Stomach (tissue), 9 donors: Measurements from ENCODE around the gene RNF166. TPM values are rescaled to one million over a fixed set of nuclear protein-coding genes. Genes with fewer than 3 reads are reported as not detected.

Source experiments
- DNase-seq, 2 donors: peaks; one replicate each; pipeline versions ENCODE4 v3.0.0 to v3.0.0-alpha.2; 2013 to 2019
- H3K27ac ChIP-seq, 5 donors: fragments of 200-600 bp in 4 of 5; sonication (generic) in 4 of 5; one replicate each; pipeline ENCODE4 v1.5.1; 2013 to 2019; ENCODE audit warnings: mild to moderate bottlenecking in 1 of 5, moderate library complexity in 1 of 5
- H3K27me3 ChIP-seq, 3 donors: fragments of 200-600 bp; sonication (generic); one replicate each; pipeline ENCODE4 v1.5.1; 2017 to 2019; ENCODE audit warnings: mixed run types in 1 of 3
- H3K36me3 ChIP-seq, 4 donors: fragments of 200-600 bp; sonication (generic); 1 replicate in 3 of 4; 2 replicates in 1 of 4; pipeline ENCODE4 v1.5.1; 2016 to 2019
- H3K4me1 ChIP-seq, 4 donors: fragments of 200-600 bp; sonication (generic); one replicate each; pipeline ENCODE4 v1.5.1; 2016 to 2019
- H3K4me3 ChIP-seq, 4 donors: fragments of 200-600 bp; sonication (generic) in 3 of 4; one replicate each; pipeline ENCODE4 v1.5.1; 2016 to 2019; ENCODE audit warnings: mild to moderate bottlenecking in 1 of 4
- H3K9me3 ChIP-seq, 4 donors: fragments of 200-600 bp; sonication (generic); one replicate each; pipeline ENCODE4 v1.5.1; 2016 to 2019
- CTCF ChIP-seq, 7 experiments: fragments of 450-650 bp in 4 of 7; fragments of 200-600 bp in 3 of 7; sonication (generic) in 3 of 7; IDR thresholded peaks; one replicate each; pipeline ENCODE4 v1.5.1; 2016 to 2019; ENCODE audit warnings: antibody characterized with exemption in 7 of 7, control low read depth in 2 of 7, mild to moderate bottlenecking in 1 of 7
- EP300 ChIP-seq: sonication (generic); formaldehyde crosslinking; IDR thresholded peaks from one replicate; pipeline ENCODE4 v1.6.1; 2017; ENCODE audit warnings: antibody characterized with exemption
- POLR2A ChIP-seq, 4 donors: fragments of 450-650 bp; IDR thresholded peaks; one replicate each; pipeline ENCODE4 v1.6.1; 2016; ENCODE audit warnings: antibody characterized with exemption in 4 of 4, control low read depth in 2 of 4, mild to moderate bottlenecking in 1 of 4, moderate library complexity in 1 of 4
- POLR2AphosphoS5 ChIP-seq, 3 donors: sonication (generic); formaldehyde crosslinking; IDR thresholded peaks; one replicate each; pipeline ENCODE4 v1.6.1; 2016; ENCODE audit warnings: antibody characterized with exemption in 3 of 3
- WGBS, 5 donors: extraction: QIAGEN DNeasy Blood & Tissue Kit in 3 of 5; methylation state at CpG; one replicate each; pipeline versions ENCODE4 v1.1.5 to v1.1.7; 2013 to 2018; 5-methylcytosine and 5-hydroxymethylcytosine counted together
- intact Hi-C: fragments of 100-400 bp; cut with DNase I; formaldehyde crosslinking; loops from one replicate; pipeline ENCODE4 v1.15.1; 2023; ENCODE audit warnings: low total_unique reads
- polyA plus RNA-seq, 3 donors: library from polyadenylated mRNA; stranded (reverse); fragments of 200-250 nt; gene quantifications; one replicate each; pipeline ENCODE4 v1.2.3, GENCODE V29; 2013
- total RNA-seq, 5 donors: library from RNA; depleted of rRNA; stranded (reverse); fragments of >200 nt; gene quantifications; one replicate each; pipeline versions ENCODE4 v1.1.0 to v1.2.3, GENCODE V29; 2014 to 2016
- donor health status: healthy with polysubstance abuse.
- donor health status: Bipolar disorder and iron deficiency.
- donor health status: healthy.

Gene RNF166
- total and polyA plus RNA-seq, 8 donors, result 8.8 to 31.9 (median 13.9) TPM

- WGBS, 5 donors, result 70 to 88% (median 85%) methylated on average over 14 to 22 of the region's 22 CpGs
- Histone ChIP-seq H3K36me3 (peaks cover 5 to 27% (median 13%) of the 10 kb centered on the region in 4 donors), H3K27me3 (peaks cover 0 to 34% (median 12%) of the 10 kb centered on the region in 3 donors), H3K4me3 (no peak overlapping the region), H3K27ac (no peak overlapping the region), H3K9me3 (no peaks in the 10 kb centered on the region), H3K4me1 (peaks cover 0 to 11% (median 9%) of the 10 kb centered on the region in 4 donors)
- no peak for TF ChIP-seq POLR2AphosphoS5 (IDR thresholded peaks at IDR 0.05)
- TF ChIP-seq CTCF (IDR thresholded peaks at IDR 0.05), result no peak
- no peak for TF ChIP-seq EP300
- no peak for TF ChIP-seq POLR2A (IDR thresholded peaks at IDR 0.05)
- intact Hi-C loops, result no loop called here
- no peak for DNase-seq
Observed at GRCh38 chr16:88676502-88677242, 29.5 kb downstream of the RNF166 start.

- no peak overlapping the region for H3K27ac ChIP-seq
- H3K36me3 ChIP-seq, result peaks cover 5 to 27% (median 13%) of the 10 kb centered on the region in 4 donors
- TF ChIP-seq POLR2A (IDR thresholded peaks at IDR 0.05) (no peak), CTCF (IDR thresholded peaks at IDR 0.05) (no peak), EP300 (no peak), POLR2AphosphoS5 (IDR thresholded peaks at IDR 0.05) (no peak)
- H3K4me1 ChIP-seq, result peaks cover 0 to 5% (median 0%) of the 10 kb centered on the region in 4 donors
- DNase-seq, result no peak
- intact Hi-C loops, result no loop called here
- 83 to 92% (median 88%) methylated on average over 19 of the region's 19 CpGs for WGBS, 5 donors
- peaks cover 0 to 16% (median 0%) of the 10 kb centered on the region in 3 donors for H3K27me3 ChIP-seq
- H3K9me3 ChIP-seq, result no peaks in the 10 kb centered on the region
- H3K4me3 ChIP-seq, result no peak overlapping the region
Observed at GRCh38 chr16:88673716-88674379, 32.4 kb downstream of the RNF166 start.

- no peak for DNase-seq
- no peaks in the 10 kb centered on the region for H3K9me3 ChIP-seq
Observed at GRCh38 chr16:88672776-88673175, 33.4 kb downstream of the RNF166 start.

More at GRCh38 chr16:88672776-88673175, 33.4 kb downstream of the RNF166 start:
- Histone ChIP-seq H3K27ac (no peak overlapping the region), H3K27me3 (peaks cover 0 to 6% (median 0%) of the 10 kb centered on the region in 3 donors), H3K4me1 (no peaks in the 10 kb centered on the region), H3K36me3 (peaks cover 3 to 24% (median 11%) of the 10 kb centered on the region in 4 donors), H3K4me3 (no peak overlapping the region)
- TF ChIP-seq CTCF (IDR thresholded peaks at IDR 0.05) (no peak), EP300 (no peak), POLR2AphosphoS5 (IDR thresholded peaks at IDR 0.05) (no peak), POLR2A (IDR thresholded peaks at IDR 0.05) (no peak)
- 46 to 66% (median 63%) methylated on average over 7 to 11 of the region's 11 CpGs for WGBS, 5 donors
- intact Hi-C loops, result no loop called here
